K562 (cell line): ENCODE data around the gene DBH. TPM values are rescaled to one million over a fixed set of nuclear protein-coding genes. Genes with fewer than 3 reads are reported as not detected.

Experiments used
- ATAC-seq: fragments of 200-7000 bp; cut with Tn5 transposase; 3 replicates; pipeline ENCODE4 v1.9.1; 2020; ENCODE audit warnings: moderate library complexity
- BruUV-seq: library from RNA; stranded (reverse); fragments of 400-500 nt; replicated peaks from 2 replicates; lab custom pipeline; 2021; lab: Mats Ljungman, UMichigan
- CTCF ChIA-PET: fragments of 300-600 bp; formaldehyde crosslinking; extraction: SDS; loops from one replicate; lab custom pipeline; 2021; ENCODE audit warnings: low intra/inter-chr PET ratio; lab: Yijun Ruan, JAX
- POLR2A ChIA-PET: fragments of 300-600, 350-650 bp; sonication (Branson Sonifier 250); formaldehyde crosslinking; extraction: SDS; loops from one replicate; lab custom pipeline; 2021; ENCODE audit warnings: antibody characterized with exemption, inconsistent platforms; lab: Yijun Ruan, JAX
- DNase-seq, 4 experiments: peaks; one replicate each; pipeline versions ENCODE4 v3.0.0 to v3.0.0-alpha.2; 2011 to 2018; ENCODE audit warnings: low spot score in 3 of 4, mixed read lengths in 3 of 4; ENCODE audit errors: extremely low read depth in 1 of 4
- FAIRE-seq: peaks from 2 replicates; lab custom pipeline; 2011; peaks lifted over from hg19 to GRCh38; lab: Jason Lieb, UNC
- H2AFZ ChIP-seq: 2 replicates; pipeline ENCODE4 v1.6.0; 2011; ENCODE audit warnings: low read depth, low read length, control low read depth, inconsistent platforms
- H3K27ac ChIP-seq: fragments of 200-600 bp; 3 replicates; pipeline ENCODE4 v1.8.0; 2011; ENCODE audit warnings: low read depth, mild to moderate bottlenecking, control low read depth, inconsistent platforms, low read length, moderate library complexity, mixed read lengths; ENCODE audit errors: extremely low read depth
- H3K27me3 ChIP-seq, 2 experiments: fragments of 300-600 bp in 1 of 2; 2 replicates in 1 of 2; 3 replicates in 1 of 2; pipeline versions ENCODE4 v1.6.0 to v1.8.0; 2011; ENCODE audit warnings: inconsistent platforms in 2 of 2, low read length in 2 of 2, mild to moderate bottlenecking in 1 of 2, mixed read lengths in 1 of 2, moderate library complexity in 1 of 2; ENCODE audit not compliant: control insufficient read depth in 2 of 2, insufficient read depth in 2 of 2
- H3K36me3 ChIP-seq: fragments of 300-600 bp; 3 replicates; pipeline ENCODE4 v1.8.0; 2011; ENCODE audit warnings: mild to moderate bottlenecking, low read length, inconsistent platforms; ENCODE audit not compliant: control insufficient read depth, insufficient read depth
- H3K4me1 ChIP-seq, 2 experiments: fragments of 200-600 bp in 1 of 2; replicated peaks in 1 of 2; 2 replicates in 1 of 2; 3 replicates in 1 of 2; pipeline versions ENCODE4 v1.5.1 to v1.8.0; 2011; ENCODE audit warnings: inconsistent platforms in 2 of 2, low read length in 2 of 2, mild to moderate bottlenecking in 1 of 2, mixed read lengths in 1 of 2, moderate library complexity in 1 of 2; ENCODE audit not compliant: control insufficient read depth in 2 of 2, insufficient read depth in 2 of 2
- H3K4me2 ChIP-seq: 2 replicates; pipeline ENCODE4 v1.6.1; 2011; ENCODE audit warnings: low read length, control low read depth, inconsistent platforms, mixed read lengths; ENCODE audit not compliant: insufficient read depth
- H3K4me3 ChIP-seq: fragments of 200-600 bp; sonication (generic), shearing (Covaris generic); 2 replicates; pipeline ENCODE4 v1.5.1; 2016; ENCODE audit warnings: control low read depth, inconsistent platforms
- H3K79me2 ChIP-seq: fragments of 200-600 bp; 3 replicates; pipeline ENCODE4 v1.8.0; 2011; ENCODE audit warnings: low read length, inconsistent platforms; ENCODE audit not compliant: control insufficient read depth, insufficient read depth
- H3K9ac ChIP-seq, 2 experiments: 2 replicates each; pipeline versions ENCODE4 v1.6.0 to v1.6.1; 2011; ENCODE audit warnings: low read depth in 2 of 2, low read length in 2 of 2, control low read depth in 1 of 2, inconsistent platforms in 1 of 2, mild to moderate bottlenecking in 1 of 2, mixed read lengths in 1 of 2; ENCODE audit not compliant: insufficient read depth in 1 of 2
- H3K9me1 ChIP-seq: one replicate; pipeline ENCODE4 v1.6.0; 2011; ENCODE audit warnings: inconsistent platforms, mild to moderate bottlenecking, low read length, moderate library complexity; ENCODE audit not compliant: control insufficient read depth, insufficient read depth
- H3K9me3 ChIP-seq: replicated peaks from 2 replicates; pipeline ENCODE4 v1.5.1; 2011; ENCODE audit warnings: low read depth, low read length, inconsistent platforms; ENCODE audit not compliant: control insufficient read depth, insufficient read depth
- H4K20me1 ChIP-seq: replicated peaks from 2 replicates; pipeline ENCODE4 v1.6.1; 2011; ENCODE audit warnings: low read length, inconsistent platforms, mixed read lengths; ENCODE audit not compliant: control insufficient read depth, insufficient read depth
- C11orf30 ChIP-seq: fragments of 450-650 bp; IDR thresholded peaks from 2 replicates; pipeline ENCODE4 v1.6.1; 2016; ENCODE audit warnings: low read depth, mild to moderate bottlenecking
- FOXP1 ChIP-seq: sonication (generic); formaldehyde crosslinking; IDR thresholded peaks from 2 replicates; pipeline ENCODE4 v1.8.0; 2022; ENCODE audit warnings: mild to moderate bottlenecking, missing genetic modification reagents
- KDM4B ChIP-seq, 2 experiments: fragments of 450-650 bp in 1 of 2; sonication (generic) in 1 of 2; IDR thresholded peaks; 2 replicates each; pipeline ENCODE4 v1.6.1; 2016 to 2017; ENCODE audit warnings: borderline replicate concordance in 2 of 2, antibody characterized with exemption in 1 of 2, low read depth in 1 of 2, mild to moderate bottlenecking in 1 of 2
- NFYB ChIP-seq: IDR thresholded peaks from 2 replicates; pipeline ENCODE4 v1.6.1; 2011; ENCODE audit warnings: mild to moderate bottlenecking, moderate library complexity; ENCODE audit not compliant: insufficient read length; ENCODE audit errors: extremely low read depth
- ZNF41 ChIP-seq: fragments of 250-450 bp; sonication (Bioruptor Pico); conservative IDR thresholded peaks from 2 replicates; pipeline ENCODE4 v1.4.0; 2020; ENCODE audit warnings: mild to moderate bottlenecking
- WGBS: fragments of 100-300 bp; shearing (Covaris generic); methylation state at CpG from one replicate; pipeline ENCODE4 v1.1.6; 2016; ENCODE audit warnings: low coverage, mixed read lengths; ENCODE audit not compliant: insufficient coverage; ENCODE audit errors: missing lambda C conversion rate; 5-methylcytosine and 5-hydroxymethylcytosine counted together
- in situ Hi-C: fragments of 300-500 bp; cut with MboI; formaldehyde crosslinking; loops from 4 replicates; pipeline ENCODE4 v1.15.0; 2018; ENCODE audit warnings: inconsistent platforms, mixed read lengths
- intact Hi-C: fragments of 100-400 bp; cut with micrococcal nuclease; formaldehyde crosslinking; loops from 2 replicates; pipeline ENCODE4 v1.14.2; 2022
- polyA plus RNA-seq, 8 experiments: library from polyadenylated mRNA; depleted of rRNA in 4 of 8; stranded (reverse) in 5 of 8; unstranded in 3 of 8; fragments of >200 nt; fragmentation: Nextera tagmentation in 2 of 8; fragmentation: Illumina TruSeq in 1 of 8; extraction: Ambion mirVana in 2 of 8; extraction: Trizol in 1 of 8; gene quantifications; 2 replicates each; pipeline versions ENCODE4 v1.2.1 to v1.2.3, GENCODE V29; 2011 to 2014; ENCODE audit warnings: inconsistent platforms in 1 of 8, missing spikeins in 1 of 8
- total RNA-seq, 7 experiments: library from RNA; depleted of rRNA in 6 of 7; stranded (reverse); fragments of >200 nt in 6 of 7; fragmentation: Illumina TruSeq in 2 of 7; extraction: Trizol in 2 of 7; gene quantifications; 2 replicates each; pipeline versions ENCODE4 v1.2.1 to v1.2.3, GENCODE V29; 2011 to 2021; ENCODE audit warnings: low replicate concordance in 1 of 7

DBH gene
- total and polyA plus RNA-seq, 9 of the 15 experiments (the other 6 are each of a cell fraction or from before 2014, with no cell fraction given) = not detected

DNA sequence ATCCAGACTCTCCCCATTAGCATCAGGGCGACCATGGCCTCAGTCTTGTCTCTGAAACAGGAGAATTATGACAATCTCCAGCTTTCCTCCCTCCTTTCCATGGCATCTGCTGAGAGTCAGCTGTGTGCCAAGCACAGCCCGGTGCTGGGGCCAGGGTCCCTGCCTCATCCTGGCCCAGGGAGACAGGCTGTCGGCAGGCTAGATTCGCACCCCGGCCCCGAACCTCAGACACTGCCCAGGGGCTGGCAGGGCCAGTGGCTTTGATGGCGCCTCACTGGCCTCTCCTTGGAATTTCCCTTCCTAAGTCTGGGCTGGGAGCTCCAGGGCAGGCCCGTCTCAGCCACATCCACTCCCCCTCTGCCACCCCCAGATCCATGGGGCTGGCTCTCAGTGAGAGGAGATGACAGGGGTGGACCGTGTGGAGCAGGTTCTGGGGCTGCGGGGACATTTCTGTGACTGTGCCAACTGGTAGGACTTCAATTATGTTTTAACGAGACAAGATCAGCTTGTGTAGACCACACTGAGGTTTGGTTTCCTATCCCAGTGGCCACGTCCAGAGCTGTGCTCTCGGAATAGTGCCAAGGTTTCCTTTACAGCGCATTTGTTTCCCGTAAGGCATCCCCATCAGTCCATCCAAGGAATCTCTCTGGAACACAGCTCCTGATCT lies 42.4 kb upstream of the DBH start:
- no TSS peak for BruUV-seq
- peaks cover 4% of the 10 kb centered on the region; the same call in 1 of the 2 replicates for H4K20me1 ChIP-seq
- DNase-seq (no peak), FAIRE-seq (no peak), ATAC-seq (no peak)
- H3K27ac ChIP-seq = no peak overlapping the region
- no peaks in the 10 kb centered on the region for H3K4me1 ChIP-seq
- CTCF ChIA-PET = no interaction called here
- H2AFZ ChIP-seq = no peak overlapping the region
- 0% methylated on average over 10 of the region's 15 CpGs for WGBS
- no peak overlapping the region for H3K4me2 ChIP-seq
- POLR2A ChIA-PET = interaction anchor here (1.0 kb wide), 1 partner anchor 9 kb away, joined by 6 read pairs; no protein-coding TSS in a partner anchor
- TF ChIP-seq ZNF41 (CRISPR knock-in tag) (no peak), FOXP1 (CRISPR knock-in tag) (no peak), C11orf30 (no peak), NFYB (no peak), KDM4B (IDR thresholded peaks at IDR 0.05; ENCODE audit: borderline replicate concordance in 2 of 2, low read depth in 1 of 2) (no peak)
- H3K27me3 ChIP-seq = peaks cover 0 to 29% of the 10 kb centered on the region in 2 experiments; a peak in 1 of 5 replicates
- no peaks in the 10 kb centered on the region for H3K36me3 ChIP-seq
- H3K9me3 ChIP-seq = no peaks in the 10 kb centered on the region; the same call in 1 of the 2 replicates
- intact Hi-C loops = no loop called here
- no peak overlapping the region for H3K9ac ChIP-seq
- no peak overlapping the region for H3K4me3 ChIP-seq
- in situ Hi-C loops = no loop called here
- no peaks in the 10 kb centered on the region for H3K9me1 ChIP-seq
- H3K79me2 ChIP-seq = no peaks in the 10 kb centered on the region
